Measurements from ENCODE around the gene AUTS2.

- TF ChIP-seq CTCF (IDR thresholded peaks at IDR 0.05) (no peak), POLR2A (IDR thresholded peaks at IDR 0.05) (no peak)
Observed at GRCh38 chr7:70738151-70738885, 1140.0 kb downstream of the AUTS2 start.

Data from thyroid gland (tissue), 4 donors.